HG03103 (cell line): Measurements from ENCODE around the gene SERPINI1.

ENCODE experiments used
- ATAC-seq: cut with Tn5 transposase; IDR thresholded peaks from one replicate; pipeline ENCODE4 v1.9.1; 2021; ENCODE audit warnings: low read depth; ENCODE audit not compliant: unreplicated experiment

The SERPINI1 gene

GRCh38 chr3:167735233-167736138 is at the start of gene SERPINI1:
SERPINI1 (plus strand) TSS chr3:167735721; CDS start chr3:167789129, 53,408 bp downstream.
- ATAC-seq, result peak; percentile 48

GRCh38 chr3:167691366-167691765 is 44.2 kb upstream of the SERPINI1 start:
- peak; percentile 100 for ATAC-seq

GRCh38 chr3:167694121-167694520 is 41.4 kb upstream of the SERPINI1 start:
- no peak for ATAC-seq

GRCh38 chr3:167700046-167700445 is 35.5 kb upstream of the SERPINI1 start:
- ATAC-seq, result no peak

- ATAC-seq, result no peak
These were observed 34.6 kb upstream of the SERPINI1 start for GRCh38 chr3:167700926-167701325.

- no peak for ATAC-seq
These were observed 29.7 kb upstream of the SERPINI1 start for GRCh38 chr3:167705840-167706239.

GRCh38 chr3:167709690-167710089 is 25.8 kb upstream of the SERPINI1 start:
- ATAC-seq, result no peak

- ATAC-seq, result no peak
These were observed 25.0 kb upstream of the SERPINI1 start for GRCh38 chr3:167710552-167710951.

GRCh38 chr3:167711439-167711838 is 24.1 kb upstream of the SERPINI1 start:
- no peak for ATAC-seq

GRCh38 chr3:167712445-167712844 is 23.1 kb upstream of the SERPINI1 start:
- ATAC-seq, result no peak

- no peak for ATAC-seq
These were observed 20.6 kb upstream of the SERPINI1 start for GRCh38 chr3:167714871-167715270.

- ATAC-seq, result no peak
These were observed 18.6 kb upstream of the SERPINI1 start for GRCh38 chr3:167716920-167717319.

GRCh38 chr3:167718582-167718981 is 16.9 kb upstream of the SERPINI1 start:
- peak; percentile 47 for ATAC-seq

- no peak for ATAC-seq
These were observed 12.5 kb upstream of the SERPINI1 start for GRCh38 chr3:167723025-167723512.

GRCh38 chr3:167723872-167724271 is 11.6 kb upstream of the SERPINI1 start:
- ATAC-seq, result no peak

GRCh38 chr3:167728176-167728575 is 7.3 kb upstream of the SERPINI1 start:
- no peak for ATAC-seq

GRCh38 chr3:167728632-167729323 is 6.7 kb upstream of the SERPINI1 start:
- no peak for ATAC-seq

- no peak for ATAC-seq
These were observed 5.9 kb upstream of the SERPINI1 start for GRCh38 chr3:167729591-167729990.

GRCh38 chr3:167731393-167731792 is 4.1 kb upstream of the SERPINI1 start:
- ATAC-seq, result no peak

GRCh38 chr3:167732313-167733065 is 3.0 kb upstream of the SERPINI1 start:
- no peak for ATAC-seq
